ENCODE results near the gene LGMN. TPM values are rescaled to one million over a fixed set of nuclear protein-coding genes. Genes with fewer than 3 reads are reported as not detected.

The LGMN gene
- total and polyA plus RNA-seq, 9 of the 15 experiments (the other 6 are each of a cell fraction or from before 2014, with no cell fraction given) = 0.05 to 1.4 (median 0.43) TPM; not detected in 2

DNA sequence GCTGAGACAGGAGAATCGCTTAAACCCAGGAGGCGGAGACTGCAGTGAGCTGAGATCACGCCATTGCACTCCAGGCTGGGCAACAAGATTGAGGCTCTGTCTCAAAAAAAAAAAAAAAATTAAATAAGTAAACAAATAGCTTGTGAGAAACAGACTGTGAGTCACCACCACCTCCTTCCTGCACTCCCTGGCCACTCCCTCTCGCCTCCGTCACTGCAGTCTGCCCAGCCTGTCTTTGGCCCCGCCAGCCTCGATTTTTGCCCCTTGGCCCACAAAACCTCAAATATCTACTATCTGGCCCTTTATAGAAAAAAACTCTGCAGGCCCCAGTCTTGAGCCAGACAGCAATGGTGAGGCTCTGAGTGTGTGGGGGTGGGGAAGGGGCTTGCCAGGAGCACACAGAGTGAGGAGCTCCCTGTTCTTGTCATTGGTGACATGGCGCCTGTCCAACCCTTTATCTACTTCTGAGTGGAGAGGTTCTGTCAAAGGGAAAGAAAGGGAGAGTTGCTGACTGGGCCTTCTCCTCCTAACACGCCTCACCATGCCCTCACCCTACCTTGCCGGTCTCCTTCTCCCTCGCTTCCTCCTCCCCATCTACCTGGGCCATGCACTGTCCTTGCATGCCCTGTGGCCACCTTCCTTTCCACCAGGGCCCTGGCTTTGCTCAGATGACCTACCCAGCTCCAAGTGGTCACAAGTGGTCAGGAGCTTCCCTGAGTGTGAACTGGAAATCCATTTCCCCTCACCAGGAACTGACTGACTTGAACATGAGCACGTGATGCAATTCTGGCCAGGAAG is 22.1 kb downstream of the LGMN start (continued):
- TF ChIP-seq FOSL1 (tag; conservative IDR thresholded peaks at IDR 0.05) (peak; percentile 71), FOXK2 (conservative IDR thresholded peaks at IDR 0.05 in 1 of 2, IDR thresholded peaks at IDR 0.05 in 1 of 2; ENCODE audit: low read depth in 2 of 2) (peak; percentile 24 to 43; a peak in 1 of 4 replicates), SMARCE1 (IDR thresholded peaks at IDR 0.05) (0 out of 2 replicates have a peak, but pooled peaks have one; percentile 22), DACH1 (IDR thresholded peaks at IDR 0.05; ENCODE audit: partially characterized antibody) (no peak), FOXM1 (IDR thresholded peaks at IDR 0.05; ENCODE audit: low read depth) (no peak), FOXM1 (CRISPR knock-in tag; IDR thresholded peaks at IDR 0.05; ENCODE audit: low read depth) (no peak), PHF20 (IDR thresholded peaks at IDR 0.05; ENCODE audit: partially characterized antibody) (no peak), CREB1 (IDR thresholded peaks at IDR 0.05) (no peak), CREB1 (CRISPR knock-in tag; IDR thresholded peaks at IDR 0.05) (no peak), ZFX (CRISPR knock-in tag; IDR thresholded peaks at IDR 0.05) (peak; percentile 44; the same call in 1 of the 2 replicates), CBFA2T3 (IDR thresholded peaks at IDR 0.05) (0 out of 2 replicates have a peak, but pooled peaks have one; percentile 4), ZNF436 (CRISPR knock-in tag; IDR thresholded peaks at IDR 0.05) (no peak)
- TF ChIP-seq, protein P1, sequence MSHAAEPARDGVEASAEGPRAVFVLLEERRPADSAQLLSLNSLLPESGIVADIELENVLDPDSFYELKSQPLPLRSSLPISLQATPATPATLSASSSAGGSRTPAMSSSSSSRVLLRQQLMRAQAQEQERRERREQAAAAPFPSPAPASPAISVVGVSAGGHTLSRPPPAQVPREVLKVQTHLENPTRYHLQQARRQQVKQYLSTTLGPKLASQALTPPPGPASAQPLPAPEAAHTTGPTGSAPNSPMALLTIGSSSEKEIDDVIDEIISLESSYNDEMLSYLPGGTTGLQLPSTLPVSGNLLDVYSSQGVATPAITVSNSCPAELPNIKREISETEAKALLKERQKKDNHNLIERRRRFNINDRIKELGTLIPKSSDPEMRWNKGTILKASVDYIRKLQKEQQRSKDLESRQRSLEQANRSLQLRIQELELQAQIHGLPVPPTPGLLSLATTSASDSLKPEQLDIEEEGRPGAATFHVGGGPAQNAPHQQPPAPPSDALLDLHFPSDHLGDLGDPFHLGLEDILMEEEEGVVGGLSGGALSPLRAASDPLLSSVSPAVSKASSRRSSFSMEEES (CRISPR knock-in tag; IDR thresholded peaks at IDR 0.05) = peak; percentile 22; the same call in 1 of the 2 replicates
